ENCODE results near the gene ATR.
"Not testable (repeated sequence)": the region's sequence is repeated elsewhere in the genome, so short reads cannot be mapped to it uniquely, and the experiment has no call there.

ATR gene

DNA sequence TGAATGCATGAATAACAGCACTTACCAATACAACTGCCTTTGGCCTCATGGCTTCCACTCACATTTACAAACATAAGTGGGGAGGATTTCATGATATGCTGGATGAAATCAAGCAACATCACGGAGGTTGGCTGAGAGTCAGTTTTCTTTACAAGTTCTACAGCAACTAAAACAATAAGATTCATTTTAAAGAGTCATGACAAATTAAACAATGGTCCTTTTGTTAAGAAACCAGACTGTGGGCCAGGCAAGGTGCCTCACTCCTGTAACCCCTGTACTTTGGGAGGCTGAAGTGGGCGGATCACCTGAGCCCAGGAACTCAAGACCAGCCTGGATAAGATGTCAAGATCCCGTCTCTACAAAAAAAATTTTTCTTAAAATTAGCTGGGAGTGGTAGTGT, 12.4 kb downstream of the ATR start:
- TF ChIP-seq, protein P1, sequence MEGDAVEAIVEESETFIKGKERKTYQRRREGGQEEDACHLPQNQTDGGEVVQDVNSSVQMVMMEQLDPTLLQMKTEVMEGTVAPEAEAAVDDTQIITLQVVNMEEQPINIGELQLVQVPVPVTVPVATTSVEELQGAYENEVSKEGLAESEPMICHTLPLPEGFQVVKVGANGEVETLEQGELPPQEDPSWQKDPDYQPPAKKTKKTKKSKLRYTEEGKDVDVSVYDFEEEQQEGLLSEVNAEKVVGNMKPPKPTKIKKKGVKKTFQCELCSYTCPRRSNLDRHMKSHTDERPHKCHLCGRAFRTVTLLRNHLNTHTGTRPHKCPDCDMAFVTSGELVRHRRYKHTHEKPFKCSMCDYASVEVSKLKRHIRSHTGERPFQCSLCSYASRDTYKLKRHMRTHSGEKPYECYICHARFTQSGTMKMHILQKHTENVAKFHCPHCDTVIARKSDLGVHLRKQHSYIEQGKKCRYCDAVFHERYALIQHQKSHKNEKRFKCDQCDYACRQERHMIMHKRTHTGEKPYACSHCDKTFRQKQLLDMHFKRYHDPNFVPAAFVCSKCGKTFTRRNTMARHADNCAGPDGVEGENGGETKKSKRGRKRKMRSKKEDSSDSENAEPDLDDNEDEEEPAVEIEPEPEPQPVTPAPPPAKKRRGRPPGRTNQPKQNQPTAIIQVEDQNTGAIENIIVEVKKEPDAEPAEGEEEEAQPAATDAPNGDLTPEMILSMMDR (IDR thresholded peaks at IDR 0.05; ENCODE audit: borderline replicate concordance, control extremely low read depth, extremely low read depth, insufficient read depth, missing control alignments), result no peak
- in situ Hi-C loops (cut with MboI; ENCODE audit: low sequenced_read_pairs, unreplicated experiment), result no loop called here
- no peak for DNase-seq (ENCODE audit: low spot score)

DNA sequence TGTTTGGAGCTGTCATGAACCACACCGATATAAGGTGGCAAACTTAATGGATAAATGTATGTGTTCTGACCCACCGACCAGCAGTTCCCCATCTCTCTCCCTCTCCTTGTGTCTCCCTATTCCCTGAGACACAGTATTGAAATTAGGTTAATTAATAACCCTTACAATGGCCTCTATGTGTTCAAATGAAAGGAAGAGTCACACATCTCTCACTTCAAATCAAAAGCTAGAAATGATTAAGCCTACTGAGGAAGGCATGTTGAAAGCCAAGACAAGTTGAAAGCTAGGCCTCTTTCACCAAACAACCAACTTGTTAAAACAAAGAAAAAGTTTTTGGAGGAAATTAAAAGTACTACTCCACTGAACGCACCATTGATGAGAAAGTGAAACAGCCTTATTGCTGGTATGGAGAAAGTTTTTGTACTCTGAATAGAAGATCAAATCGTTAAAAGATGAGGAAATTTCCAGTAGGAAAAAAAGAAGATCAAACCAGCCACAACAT, 15.0 kb downstream of the ATR start:
- DNase-seq (ENCODE audit: low spot score), result no peak
- in situ Hi-C loops (cut with MboI; ENCODE audit: low sequenced_read_pairs, unreplicated experiment), result no loop called here
- TF ChIP-seq, protein P1 (IDR thresholded peaks at IDR 0.05; ENCODE audit: borderline replicate concordance, control extremely low read depth, extremely low read depth, insufficient read depth, missing control alignments), result no peak

DNA sequence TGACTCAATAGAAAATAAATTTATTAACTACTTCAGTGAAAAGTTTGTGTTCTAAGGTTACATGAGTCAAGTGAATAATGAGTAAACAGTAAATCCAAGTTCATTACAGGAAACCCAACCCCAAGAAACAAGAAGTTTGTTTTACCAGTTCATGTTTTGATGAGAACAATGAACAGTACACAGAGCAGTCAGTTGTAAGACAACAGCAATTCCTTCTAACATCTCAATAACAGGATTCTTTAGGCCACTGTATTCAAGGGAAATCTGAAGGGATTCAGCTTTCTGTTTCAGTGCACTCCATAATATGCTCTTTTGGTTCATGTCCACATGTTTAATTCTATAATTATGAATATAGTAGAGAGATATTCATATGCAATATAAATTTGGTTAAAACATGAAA, 18.4 kb downstream of the ATR start:
- DNase-seq (ENCODE audit: low spot score), result no peak
- TF ChIP-seq, protein P1 (IDR thresholded peaks at IDR 0.05; ENCODE audit: borderline replicate concordance, control extremely low read depth, extremely low read depth, insufficient read depth, missing control alignments), result no peak
- in situ Hi-C loops (cut with MboI; ENCODE audit: low sequenced_read_pairs, unreplicated experiment), result no loop called here

DNA sequence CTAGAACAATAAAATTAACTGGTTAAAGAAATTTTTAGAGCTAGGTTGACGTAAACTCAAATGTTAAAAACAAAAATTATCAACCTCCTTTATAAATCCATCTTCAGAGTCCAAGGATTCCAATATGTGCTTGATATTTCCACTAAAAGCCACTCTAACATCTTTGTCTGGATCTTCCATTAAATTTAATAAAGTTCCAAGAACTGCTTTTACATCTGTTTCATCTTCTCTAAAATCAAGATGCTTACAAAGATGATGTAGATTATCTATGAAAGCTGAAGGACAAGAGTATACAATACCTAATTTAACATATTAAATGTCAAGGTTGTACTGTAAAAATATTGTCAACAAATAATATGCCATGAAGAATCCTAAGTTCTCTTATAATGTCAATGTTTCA, 24.8 kb downstream of the ATR start:
- TF ChIP-seq, protein P1 (IDR thresholded peaks at IDR 0.05; ENCODE audit: borderline replicate concordance, control extremely low read depth, extremely low read depth, insufficient read depth, missing control alignments), result no peak
- no peak for DNase-seq (ENCODE audit: low spot score)
- in situ Hi-C loops (cut with MboI; ENCODE audit: low sequenced_read_pairs, unreplicated experiment), result no loop called here

DNA sequence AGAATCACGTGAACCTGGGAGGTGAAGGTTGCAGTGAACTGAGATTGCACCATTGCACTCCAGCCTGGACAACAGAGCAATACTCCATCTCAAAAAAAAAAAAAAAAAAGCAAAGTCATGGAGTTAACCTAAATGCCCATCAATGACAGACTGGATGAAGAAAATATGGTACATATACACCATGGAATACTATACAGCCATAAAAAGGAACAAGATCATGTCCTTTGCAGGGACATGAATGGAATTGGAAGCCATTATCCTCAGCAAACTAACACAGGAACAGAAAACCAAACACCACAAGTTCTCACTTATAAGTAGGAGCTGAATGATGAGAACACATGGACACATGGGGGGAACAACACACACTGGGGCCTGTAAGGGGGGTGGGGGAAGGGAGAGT, 26.0 kb downstream of the ATR start:
- in situ Hi-C loops (cut with MboI; ENCODE audit: low sequenced_read_pairs, unreplicated experiment); DNase-seq (ENCODE audit: low spot score): not testable (repeated sequence)

DNA sequence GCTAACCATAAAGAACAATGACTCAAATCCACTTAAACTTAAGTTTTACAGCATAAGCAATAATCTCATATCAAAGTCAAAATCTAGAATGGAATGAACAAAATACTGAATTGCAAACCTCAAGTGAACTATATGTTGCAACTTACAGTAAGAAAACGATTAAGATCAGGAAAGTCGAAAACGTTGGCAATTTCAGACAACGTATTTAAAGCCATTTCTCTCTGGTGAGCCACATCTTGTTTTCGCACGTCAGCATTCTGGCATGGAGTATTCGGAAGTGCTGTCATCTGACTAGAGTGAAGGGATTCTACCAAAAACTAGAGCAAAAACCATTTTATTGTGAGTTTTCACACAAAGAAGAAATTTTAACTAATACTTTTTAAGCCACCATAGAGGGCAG, 28.5 kb downstream of the ATR start:
- DNase-seq (ENCODE audit: low spot score), result no peak
- in situ Hi-C loops (cut with MboI; ENCODE audit: low sequenced_read_pairs, unreplicated experiment), result no loop called here
- TF ChIP-seq, protein P1 (IDR thresholded peaks at IDR 0.05; ENCODE audit: borderline replicate concordance, control extremely low read depth, extremely low read depth, insufficient read depth, missing control alignments), result no peak

DNA sequence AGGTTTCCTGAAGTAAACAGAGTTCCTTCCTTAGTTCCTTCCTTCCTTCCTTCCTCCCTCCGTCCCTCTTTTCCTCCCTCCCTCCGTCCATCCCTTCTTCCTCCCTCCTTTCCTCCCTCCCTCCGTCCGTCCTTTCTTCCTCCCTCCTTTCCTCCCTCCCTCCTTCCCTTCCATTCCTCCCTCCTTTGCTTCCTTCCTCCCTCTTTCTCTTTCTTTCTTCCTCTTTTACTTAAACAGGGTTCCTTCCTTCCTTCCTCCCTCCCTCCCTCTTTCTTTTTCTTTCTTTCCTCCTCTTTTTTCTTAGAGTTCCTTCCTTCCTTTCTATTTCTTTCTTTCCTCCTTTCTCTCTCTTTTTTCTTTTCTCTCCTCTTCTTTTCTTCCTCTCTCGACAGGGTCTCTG, 35.2 kb downstream of the ATR start:
- in situ Hi-C loops (cut with MboI; ENCODE audit: low sequenced_read_pairs, unreplicated experiment), result no loop called here
- TF ChIP-seq, protein P1 (IDR thresholded peaks at IDR 0.05; ENCODE audit: borderline replicate concordance, control extremely low read depth, extremely low read depth, insufficient read depth, missing control alignments), result no peak
- no peak for DNase-seq (ENCODE audit: low spot score)

All from GM13976 (cell line).